NCI-H524 treated with DMSO at 0.1 percent for 48 hours (cell line): ENCODE measurements around the gene ORC3.

ENCODE experiments used
- DNase-seq: peaks from one replicate; lab custom pipeline; 2025; lab: John Stamatoyannopoulos, UW

The ORC3 gene

DNA sequence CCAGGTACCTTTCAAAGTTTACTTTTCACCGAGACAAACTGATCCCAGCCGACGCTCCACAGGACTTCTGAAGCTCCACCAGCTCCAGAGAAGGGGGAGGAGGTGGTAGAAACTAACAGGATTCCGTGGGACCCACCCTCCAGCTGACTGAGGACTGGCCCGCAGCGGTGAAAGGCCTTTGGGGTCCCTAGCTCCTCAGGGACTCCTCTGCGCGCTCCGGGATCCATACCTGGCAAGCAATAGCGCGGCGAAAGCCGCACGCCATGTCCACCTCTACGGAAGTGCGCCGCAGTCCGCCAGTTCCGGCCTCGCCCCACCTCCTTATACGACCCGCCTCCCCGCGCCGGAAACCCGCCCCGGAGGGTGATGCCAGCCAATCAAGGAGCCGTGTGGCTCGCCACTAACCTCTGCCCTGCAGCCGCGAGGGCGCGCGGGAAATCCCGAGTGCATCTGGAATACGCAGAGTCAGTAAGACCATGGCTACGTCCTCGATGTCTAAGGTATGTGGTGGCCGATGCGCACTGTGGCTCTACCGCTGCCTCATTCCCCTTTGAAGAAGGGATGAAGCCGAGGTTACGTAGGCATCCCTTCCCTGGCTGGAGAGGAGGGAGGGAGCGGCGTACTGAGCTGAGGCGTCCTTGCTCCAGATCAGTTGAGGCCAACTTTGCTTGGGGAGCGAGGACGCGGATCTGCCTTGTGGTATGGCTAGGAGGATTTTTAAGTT, at the start of gene ORC3, which contains the start of gene RARS2:
Gene ORC3 (plus strand): TSS at position 443 of the 724 bp plus-strand sequence. CDS start 34 bp downstream, at position 477.
Gene RARS2 (minus strand): TSS at position 295 of the 724 bp plus-strand sequence. CDS start 30 bp downstream, at position 265.
- peak; percentile 73 for DNase-seq

DNA sequence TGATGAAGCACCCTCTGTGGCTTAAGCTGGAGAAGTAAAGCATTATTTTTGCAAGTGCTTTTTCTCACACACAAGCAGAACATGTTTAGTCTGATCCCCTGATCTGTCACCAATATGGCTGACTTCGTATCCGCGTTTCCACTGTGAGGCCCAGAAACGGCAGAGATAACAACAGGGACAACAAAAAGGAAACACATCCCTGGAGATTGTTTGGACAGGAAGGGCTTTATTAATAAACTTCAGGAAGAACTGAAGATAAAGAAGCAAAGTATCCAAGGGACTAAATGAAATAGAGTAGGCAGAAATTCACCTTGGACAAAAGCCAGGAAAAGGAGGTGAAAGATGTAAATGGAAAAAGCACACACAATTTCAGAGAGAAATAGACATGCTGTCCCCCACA, 49.4 kb upstream of the ORC3 start:
- no peak for DNase-seq

DNA sequence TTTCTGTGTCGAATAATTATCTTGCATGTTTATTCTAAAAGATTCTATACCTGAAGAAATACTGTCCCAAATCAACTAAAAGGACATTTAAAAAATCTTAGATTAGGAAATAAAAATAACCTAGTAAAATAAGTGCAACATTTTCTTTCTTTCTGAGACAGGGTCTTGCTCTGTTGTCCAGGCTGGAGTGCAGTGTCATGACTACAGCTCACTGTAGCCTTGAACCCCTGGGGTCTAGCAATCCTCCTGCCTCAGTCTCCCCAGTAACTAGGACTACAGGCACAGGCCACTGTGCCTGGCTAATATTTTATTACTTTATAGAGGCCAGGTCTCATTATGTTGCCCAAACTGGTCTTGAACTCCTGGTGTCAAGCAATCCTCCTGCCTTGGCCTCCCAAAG, 48.9 kb upstream of the ORC3 start:
- DNase-seq: no peak

DNA sequence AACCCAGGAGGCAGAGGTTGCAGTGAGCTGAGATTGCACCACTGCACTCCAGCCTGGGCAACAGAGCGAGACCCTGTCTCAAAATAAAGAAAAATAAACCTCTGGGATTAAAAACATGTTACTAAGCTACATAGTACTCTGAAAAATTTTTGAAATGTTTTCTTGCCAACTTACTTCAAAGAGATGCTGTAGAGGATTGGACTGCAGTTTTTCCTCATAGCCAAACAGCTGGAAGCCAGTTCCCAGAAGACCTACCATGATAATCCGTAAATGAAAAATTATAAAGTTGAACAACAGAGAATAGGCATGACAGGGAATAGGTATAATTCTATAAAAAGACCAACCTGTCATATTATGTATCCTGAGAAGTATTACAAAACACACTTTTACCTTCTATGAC, 48.2 kb upstream of the ORC3 start:
- no peak for DNase-seq

DNA sequence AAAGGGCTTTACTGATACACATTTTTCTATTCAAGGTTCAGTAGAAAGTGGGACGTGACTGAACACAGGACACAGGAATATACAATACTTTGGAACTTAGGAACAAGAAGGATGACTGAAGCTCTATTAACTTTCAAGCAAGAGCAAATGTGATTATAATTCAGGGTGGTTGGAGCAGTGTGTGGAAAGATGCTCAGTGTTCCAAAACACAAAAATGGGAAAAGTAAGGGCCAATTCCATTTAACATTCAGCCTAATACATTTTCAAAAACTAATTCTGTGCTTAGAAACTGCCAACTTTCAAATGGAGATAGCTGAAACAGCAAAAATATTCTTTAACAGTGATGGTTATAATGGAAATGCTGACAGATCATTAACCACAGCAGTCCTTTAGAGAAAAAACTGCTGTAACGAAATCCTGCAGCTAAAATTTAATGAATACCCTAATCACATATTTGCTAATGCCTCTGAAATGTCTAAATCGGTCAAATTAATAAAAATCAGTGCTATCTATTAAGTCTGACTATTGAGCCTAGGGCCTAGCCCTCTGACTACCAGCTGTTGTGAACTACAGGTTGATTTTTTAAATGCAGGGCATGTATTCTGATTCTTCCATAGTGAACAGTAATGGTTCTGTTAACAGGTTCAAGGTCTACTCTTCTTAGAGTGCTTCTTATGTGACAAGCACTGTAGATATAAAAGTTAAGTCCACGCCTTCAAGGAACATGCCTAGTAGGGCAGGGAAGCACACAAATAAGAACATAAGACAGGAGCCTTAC, 46.0 kb upstream of the ORC3 start:
- no peak for DNase-seq

DNA sequence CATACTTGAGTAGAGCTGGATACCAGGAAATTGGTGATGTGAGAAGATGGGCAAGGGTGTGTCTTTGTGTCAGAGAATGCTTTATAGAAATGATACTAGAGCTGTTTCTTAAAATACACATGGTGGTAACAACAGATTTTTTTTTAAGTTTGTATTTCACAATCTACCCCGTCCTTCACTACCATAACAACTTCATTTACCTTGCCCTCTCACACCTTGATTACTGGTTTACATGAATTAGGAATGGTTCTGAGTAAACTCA, 45.5 kb upstream of the ORC3 start:
- DNase-seq: no peak

DNA sequence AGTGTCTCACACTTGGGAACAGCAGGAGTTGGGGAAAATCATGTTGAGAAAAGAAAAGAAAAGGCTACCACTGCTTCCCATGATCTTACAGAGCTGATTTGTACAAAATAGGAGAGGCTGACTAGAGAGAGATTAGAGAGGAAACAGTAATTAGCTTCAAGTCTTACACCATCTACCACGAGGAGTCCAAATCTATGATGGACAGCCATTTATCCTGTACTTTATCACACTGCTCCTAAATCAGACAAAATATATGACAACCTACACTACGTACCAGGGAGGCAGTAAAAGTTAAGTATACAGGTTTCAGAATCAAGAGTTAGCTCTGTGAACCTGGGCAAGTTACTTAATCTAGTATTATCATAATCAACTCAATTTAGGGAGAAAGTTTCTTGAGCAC, 38.1 kb upstream of the ORC3 start:
- DNase-seq: no peak

DNA sequence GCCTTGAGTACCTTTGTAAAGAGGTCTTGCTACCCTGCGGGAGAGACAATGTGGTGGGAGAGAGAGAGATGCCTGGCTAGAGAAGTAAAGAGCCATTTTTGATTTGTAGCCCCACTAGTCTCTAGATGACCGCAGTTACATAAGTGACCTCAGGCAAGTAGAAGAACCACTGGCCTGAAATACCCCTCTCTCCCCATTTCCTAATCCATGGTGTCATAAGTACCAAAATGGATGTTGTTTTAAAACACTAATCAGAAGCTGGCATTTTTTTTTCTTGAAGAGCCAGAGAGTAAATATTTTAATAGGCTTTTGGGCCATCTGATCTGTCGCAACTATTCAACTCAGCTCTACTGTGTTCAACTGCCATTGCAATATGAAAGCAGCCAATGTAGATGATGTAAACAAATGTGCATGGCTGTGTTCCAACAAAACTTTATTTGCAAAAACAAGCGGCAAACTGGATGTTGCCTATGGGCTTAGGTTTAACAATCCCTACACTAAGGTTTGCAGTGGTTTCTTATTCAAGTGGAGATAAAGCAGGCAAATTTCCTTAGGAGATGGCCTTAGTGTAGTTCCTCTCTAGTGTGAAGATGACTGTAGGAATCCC, 36.7 kb upstream of the ORC3 start:
- no peak for DNase-seq

DNA sequence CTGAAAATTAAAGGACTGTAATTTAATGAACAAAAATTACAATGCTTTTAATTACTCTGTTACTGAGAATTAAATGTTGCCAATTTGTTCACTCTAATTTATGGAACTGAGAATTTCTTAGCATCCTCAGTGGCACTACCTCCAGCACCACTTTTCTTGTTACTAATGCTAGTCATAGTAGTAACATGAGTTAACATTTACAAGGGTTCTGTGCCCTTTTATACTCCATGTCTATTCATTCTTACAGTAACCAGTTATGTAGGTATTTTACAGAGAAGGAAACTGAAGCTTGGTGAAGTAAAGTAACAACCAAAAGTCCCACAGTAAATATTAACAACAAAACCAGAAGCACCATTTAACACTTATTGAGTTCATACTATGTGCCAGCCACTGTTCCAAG, 34.4 kb upstream of the ORC3 start:
- no peak for DNase-seq

DNA sequence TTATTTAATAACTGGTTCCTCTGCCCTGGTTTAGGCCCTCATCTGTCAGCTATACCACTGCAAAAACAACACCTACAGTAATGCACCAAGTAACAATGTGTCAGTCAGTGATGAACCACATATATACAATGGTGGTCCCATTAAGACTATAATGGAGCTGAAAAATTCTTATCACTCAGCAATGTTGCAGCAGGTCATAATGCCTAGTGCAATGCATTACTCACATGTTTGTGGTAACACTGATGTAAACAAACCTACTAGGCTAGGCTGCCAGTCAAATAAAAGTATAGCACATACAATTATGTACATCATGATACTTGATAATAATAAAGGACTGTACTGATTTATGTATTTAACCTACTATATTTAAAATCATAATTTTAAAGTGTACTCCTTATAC, 31.5 kb upstream of the ORC3 start:
- no peak for DNase-seq

DNA sequence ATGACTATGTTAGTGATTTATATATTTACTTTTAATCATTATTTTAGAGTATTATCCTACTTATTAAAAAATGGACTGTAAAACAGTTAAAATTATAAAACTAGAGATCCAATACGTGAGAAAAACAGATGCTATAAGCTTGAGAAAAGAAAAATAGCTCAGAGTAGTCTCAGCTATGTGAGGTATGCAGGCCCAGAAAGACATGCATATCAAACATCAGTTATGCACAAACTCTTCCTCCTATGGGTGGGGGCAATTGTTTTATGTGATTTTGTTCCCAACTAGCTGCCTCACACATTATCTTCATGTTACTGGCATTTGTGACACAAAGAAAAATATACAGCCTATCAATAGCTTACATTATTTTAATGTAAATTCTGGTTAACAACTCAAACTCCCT, 28.9 kb upstream of the ORC3 start:
- no peak for DNase-seq

DNA sequence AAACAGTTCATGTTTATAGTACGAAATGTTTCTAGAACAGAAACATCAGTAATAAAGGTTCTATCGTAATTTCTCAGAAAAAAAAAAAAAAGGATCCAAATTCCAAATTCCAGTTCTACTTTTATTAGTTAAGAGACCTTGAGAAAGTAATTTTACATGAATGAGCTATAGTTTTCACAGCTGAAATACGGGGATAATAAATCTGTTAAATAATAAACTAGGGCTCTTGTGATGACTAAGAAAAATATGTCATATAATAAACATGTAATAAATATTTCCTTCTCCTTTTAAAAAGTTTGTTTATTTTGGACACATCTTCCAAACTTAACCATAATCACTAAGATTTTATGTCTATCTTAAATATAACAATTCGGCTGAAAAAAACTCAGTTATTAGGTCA, 17.9 kb upstream of the ORC3 start:
- no peak for DNase-seq

DNA sequence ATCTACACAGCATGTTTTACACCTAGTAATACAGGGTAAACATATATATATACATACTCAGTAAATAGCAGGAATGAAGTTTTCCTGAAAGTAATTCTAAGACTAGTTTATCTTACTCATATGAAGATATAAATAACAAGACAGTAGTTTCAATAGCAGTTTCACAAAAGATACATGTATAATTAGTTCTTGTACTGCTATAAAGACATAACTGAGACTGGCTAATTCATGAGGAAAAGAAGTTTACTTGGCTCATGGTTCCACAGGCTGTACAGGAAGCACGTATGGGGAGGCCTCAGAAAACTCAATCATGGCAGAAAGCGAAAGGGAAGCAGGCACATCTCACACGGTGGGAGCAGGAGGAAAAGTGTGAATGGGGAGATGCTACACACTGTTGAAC, 17.1 kb upstream of the ORC3 start:
- no peak for DNase-seq

DNA sequence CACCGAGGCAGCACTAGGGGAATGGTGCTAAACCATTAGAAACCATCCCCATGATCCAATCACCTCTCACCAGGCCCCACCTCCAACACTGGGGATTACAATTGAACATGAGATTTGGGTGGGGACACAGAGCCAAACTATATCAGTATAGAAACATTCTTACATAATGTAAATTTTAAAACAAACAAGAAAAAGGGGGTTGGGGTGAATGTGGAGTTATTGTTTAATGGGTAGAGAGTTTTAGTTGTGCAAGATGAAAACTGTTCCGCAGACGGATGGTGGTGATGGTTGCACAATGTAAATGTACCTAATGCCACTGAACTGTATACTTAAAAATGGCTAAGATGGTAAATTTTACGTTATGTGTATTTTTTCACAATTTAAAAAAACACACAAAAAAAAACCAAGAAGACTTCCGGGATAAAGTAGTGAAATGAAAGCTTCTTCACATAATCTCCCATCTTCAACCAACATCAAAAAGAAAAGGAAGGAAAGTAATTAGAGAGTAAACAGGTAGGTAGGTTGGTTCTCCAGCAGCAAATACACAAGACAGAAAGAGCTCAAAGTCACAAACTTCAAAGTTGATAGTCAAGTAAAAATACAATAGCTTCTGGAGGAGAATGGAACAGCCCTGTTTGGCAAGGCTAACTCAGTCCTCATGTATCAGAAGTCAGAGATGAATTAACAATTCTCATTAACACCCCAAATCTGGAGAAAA, 16.5 kb upstream of the ORC3 start:
- no peak for DNase-seq

DNA sequence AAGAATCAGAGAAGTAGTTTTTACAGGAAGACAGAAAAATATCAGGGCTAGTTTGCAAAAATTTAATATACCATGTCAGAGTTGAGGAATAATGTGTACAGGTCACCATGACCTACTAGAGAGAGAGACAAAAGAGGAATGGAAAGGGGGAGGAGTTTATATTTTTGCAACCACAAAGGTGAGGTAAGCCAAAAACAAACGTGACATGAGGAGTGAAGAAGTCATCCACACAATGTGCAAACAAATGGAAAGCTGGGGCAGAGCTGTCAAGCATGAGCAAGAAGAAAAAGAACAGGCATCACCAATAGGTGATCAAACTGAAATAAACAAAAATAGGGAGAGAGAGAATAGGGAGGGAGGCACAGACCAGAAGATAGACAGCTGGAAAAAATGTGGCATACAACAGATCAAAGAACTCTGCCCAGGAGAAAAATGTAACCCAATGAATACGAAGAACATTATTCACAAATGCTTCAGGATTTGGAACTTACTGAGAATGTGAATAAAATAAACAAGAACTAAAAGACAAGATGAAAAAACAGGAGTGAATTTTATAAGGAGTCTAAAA, 15.6 kb upstream of the ORC3 start:
- no peak for DNase-seq

DNA sequence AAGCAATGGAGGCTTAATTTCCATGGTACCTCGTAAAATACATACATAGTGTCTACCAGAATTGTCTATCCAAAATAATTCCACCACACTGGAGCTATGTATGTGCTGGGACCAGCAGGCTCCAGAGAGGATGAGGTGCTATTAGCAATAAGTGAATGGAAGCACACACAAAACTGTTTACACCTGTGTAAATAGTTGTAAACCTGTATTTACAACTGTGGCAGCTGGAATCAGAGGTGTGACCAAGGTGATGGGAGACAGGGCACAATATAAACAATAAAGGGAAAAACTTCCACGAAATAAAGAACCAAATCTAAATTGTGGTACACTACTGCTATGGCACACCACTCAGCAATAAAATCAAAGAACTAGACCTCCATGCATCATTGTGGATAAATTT, 14.5 kb upstream of the ORC3 start:
- no peak for DNase-seq

DNA sequence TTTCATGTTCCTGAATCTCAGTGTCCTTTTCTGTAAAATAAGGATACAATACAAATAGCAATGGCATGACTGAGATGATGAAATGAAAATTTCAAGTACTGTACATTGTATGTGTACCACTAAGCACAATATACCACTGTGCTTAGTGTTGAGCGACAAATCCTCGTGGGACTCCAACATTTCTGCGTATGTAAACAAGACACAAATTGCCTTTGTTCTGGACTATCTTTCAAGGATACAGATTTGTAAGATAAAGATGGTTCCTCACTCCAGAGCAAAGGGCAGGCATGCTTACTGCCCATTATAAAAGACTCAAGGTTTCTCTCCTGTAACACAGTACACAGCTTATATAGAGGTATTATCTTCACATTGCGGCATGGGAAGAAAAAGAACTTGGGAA, 6.1 kb upstream of the ORC3 start:
- DNase-seq: no peak

DNA sequence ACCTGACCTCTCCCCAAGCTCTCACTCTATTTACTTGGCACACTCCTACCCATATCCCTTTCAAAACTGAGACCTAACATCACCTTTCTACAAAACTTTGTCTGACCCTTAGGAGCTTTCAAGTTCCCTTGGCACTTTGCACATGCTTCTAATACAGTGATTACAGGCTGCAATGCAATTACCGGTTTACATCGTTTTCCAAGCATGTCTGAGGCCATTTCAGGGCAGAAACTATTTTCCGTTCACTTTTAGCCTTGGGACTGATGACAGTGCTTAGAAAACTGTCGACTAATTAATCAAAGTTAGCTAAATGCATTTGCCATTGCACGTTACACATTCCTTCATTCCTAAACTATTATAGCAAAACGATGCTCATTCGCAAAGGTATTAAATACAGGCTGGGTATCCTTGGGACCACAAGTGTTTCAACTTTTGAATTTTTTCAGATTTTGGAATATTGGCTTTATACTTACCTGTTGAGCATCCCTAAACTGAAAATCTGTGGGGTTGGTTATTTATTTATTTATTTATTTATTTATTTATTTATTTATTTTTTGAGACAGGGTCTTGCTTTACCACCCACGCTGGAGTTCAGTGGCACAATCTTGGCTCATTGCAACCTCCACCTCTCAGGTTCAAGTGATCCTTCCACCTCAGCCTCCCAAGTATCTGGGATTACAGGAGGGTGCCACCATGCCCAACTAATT, 3.4 kb upstream of the ORC3 start:
- no peak for DNase-seq

DNA sequence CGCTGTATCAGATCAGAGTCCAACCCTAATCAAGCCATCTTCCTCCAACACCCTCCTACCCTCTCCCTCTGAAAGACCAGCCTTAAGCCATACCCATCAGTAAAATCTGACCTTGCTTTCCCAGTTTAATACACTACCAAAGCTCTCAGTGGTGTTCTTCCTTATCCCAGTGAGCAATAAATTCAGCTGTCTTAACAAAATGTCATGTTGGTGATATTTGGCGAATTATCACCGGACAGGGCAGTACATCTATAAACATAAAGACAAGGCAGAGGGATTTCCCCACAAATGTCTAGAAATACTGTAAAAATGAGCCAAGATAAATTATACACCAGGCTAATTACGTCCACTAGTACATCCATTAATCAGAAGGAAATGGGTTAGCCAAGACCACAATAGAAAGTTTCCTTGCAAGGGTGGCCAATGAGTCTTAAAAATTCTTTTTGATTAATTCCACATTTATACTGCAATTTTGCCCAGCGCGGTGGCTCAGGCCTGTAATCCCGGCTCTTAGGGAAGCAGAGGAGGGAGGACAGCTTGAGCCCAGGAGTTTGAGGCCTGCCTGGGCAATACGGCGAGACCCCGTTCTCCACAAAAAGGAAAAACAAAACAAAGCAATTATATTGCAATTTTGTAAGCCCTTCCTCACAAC, 1.1 kb upstream of the ORC3 start:
- no peak for DNase-seq

DNA sequence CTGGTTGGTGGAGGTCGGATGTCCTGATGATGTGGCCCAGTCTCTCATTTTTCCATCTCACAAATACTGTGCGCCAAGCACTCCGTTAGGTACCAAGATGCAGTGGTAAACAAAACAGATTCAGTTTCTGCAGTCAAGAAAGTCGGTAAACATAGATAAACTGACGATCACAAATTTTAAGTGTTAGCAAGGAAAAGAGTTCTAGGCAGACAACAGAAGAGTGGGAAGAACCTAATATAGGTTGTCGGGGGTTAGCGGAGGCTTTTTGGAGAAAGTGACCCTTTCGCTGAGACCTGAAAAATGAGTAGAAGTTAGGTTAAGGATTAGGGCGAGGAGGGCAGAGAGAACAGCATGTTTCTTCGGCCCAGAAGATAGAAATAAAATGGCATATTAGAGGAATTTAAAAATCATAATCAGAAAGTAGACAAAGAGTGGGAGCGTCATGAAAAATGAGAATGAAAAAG, 514 bp downstream of the ORC3 start:
- DNase-seq: no peak

DNA sequence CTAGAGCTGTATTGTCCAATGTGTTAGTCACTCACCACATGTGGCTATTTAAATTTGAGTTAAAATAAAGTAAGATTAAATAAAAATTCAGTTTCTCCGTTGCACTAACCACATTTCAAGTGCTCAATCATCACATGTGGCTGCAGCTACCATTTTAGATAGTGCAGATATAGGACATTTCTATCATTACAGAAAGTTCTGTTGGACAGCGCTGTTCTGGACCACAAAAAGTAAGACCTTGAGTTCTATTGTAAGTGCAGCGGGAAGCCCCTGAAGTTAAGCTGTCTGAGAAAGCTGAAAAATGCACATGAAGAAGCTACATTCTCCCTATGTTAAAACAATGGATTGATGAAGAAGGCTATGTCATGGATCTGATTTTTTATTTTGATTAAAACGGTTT, 1.1 kb downstream of the ORC3 start:
- no peak for DNase-seq
